GM12892 (cell line): ENCODE measurements around the gene CDKL1.

ENCODE experiments used
- DNase-seq: peaks from one replicate; pipeline ENCODE4 v3.0.0; 2011; ENCODE audit not compliant: insufficient read length
- FAIRE-seq: peaks from 2 replicates; lab custom pipeline; 2011; peaks lifted over from hg19 to GRCh38; lab: Jason Lieb, UNC
- POLR2A ChIP-seq: IDR thresholded peaks from 2 replicates; pipeline ENCODE4 v1.6.1; 2011; ENCODE audit warnings: low read depth, low read length, control low read depth
- POLR2AphosphoS5 ChIP-seq: IDR thresholded peaks from 2 replicates; pipeline ENCODE4 v1.6.1; 2011; ENCODE audit warnings: low read depth, low read length, control low read depth
- TAF1 ChIP-seq: IDR thresholded peaks from 2 replicates; pipeline ENCODE4 v1.6.1; 2011; ENCODE audit warnings: low read depth, mild to moderate bottlenecking, control low read depth, low read length, borderline replicate concordance

CDKL1 gene

GRCh38 chr14:50340045-50340444 lies 56.6 kb downstream of the CDKL1 start:
- TF ChIP-seq TAF1 (no peak), POLR2AphosphoS5 (no peak), POLR2A (no peak)
- FAIRE-seq (no peak), DNase-seq (no peak)

GRCh38 chr14:50339178-50339804 lies 57.4 kb downstream of the CDKL1 start:
- TF ChIP-seq POLR2A (no peak), TAF1 (no peak), POLR2AphosphoS5 (no peak)
- no peak for FAIRE-seq
- no peak for DNase-seq

- no peak for FAIRE-seq
- no peak for TF ChIP-seq TAF1
- no peak for TF ChIP-seq POLR2A
- no peak for TF ChIP-seq POLR2AphosphoS5
- DNase-seq = no peak
Measured at GRCh38 chr14:50338587-50338986, 58.1 kb downstream of the CDKL1 start.

- no peak for DNase-seq
- no peak for TF ChIP-seq POLR2A
- TF ChIP-seq POLR2AphosphoS5 = no peak
- no peak for TF ChIP-seq TAF1
- no peak for FAIRE-seq
Measured at GRCh38 chr14:50335989-50336824, 60.5 kb downstream of the CDKL1 start.

GRCh38 chr14:50335389-50335788 lies 61.3 kb downstream of the CDKL1 start:
- no peak for DNase-seq

GRCh38 chr14:50334211-50334610 lies 62.5 kb downstream of the CDKL1 start:
- TF ChIP-seq POLR2A (no peak), TAF1 (no peak), POLR2AphosphoS5 (no peak)
- DNase-seq (no peak), FAIRE-seq (no peak)

More at GRCh38 chr14:50335389-50335788, 61.3 kb downstream of the CDKL1 start:
- TF ChIP-seq POLR2AphosphoS5 (no peak), TAF1 (no peak), POLR2A (no peak)
- FAIRE-seq = no peak

- FAIRE-seq (no peak), DNase-seq (no peak)
- TF ChIP-seq POLR2AphosphoS5 (no peak), TAF1 (no peak), POLR2A (no peak)
Measured at GRCh38 chr14:50333014-50333509, 63.6 kb downstream of the CDKL1 start.

- FAIRE-seq (no peak), DNase-seq (no peak)
- no peak for TF ChIP-seq TAF1
- no peak for TF ChIP-seq POLR2A
- no peak for TF ChIP-seq POLR2AphosphoS5
Measured at GRCh38 chr14:50331596-50331995, 65.1 kb downstream of the CDKL1 start.

- FAIRE-seq = peak; percentile 86
- peak; percentile 37 for DNase-seq
- TF ChIP-seq POLR2AphosphoS5 (0 out of 2 replicates have a peak, but pooled peaks have one; percentile 26), POLR2A (no peak)
Measured at GRCh38 chr14:50321009-50321660, 75.5 kb downstream of the CDKL1 start.

- TF ChIP-seq TAF1 (no peak), POLR2A (no peak), POLR2AphosphoS5 (no peak)
- peak; percentile 85 for FAIRE-seq
- no peak for DNase-seq
Measured at GRCh38 chr14:50320283-50320682, 76.4 kb downstream of the CDKL1 start.

- DNase-seq (no peak), FAIRE-seq (no peak)
- TF ChIP-seq POLR2A = no peak
Measured at GRCh38 chr14:50319721-50320120, 77.0 kb downstream of the CDKL1 start.
